HepG2 (cell line): ENCODE data around the gene TTC31. TPM values are rescaled to one million over a fixed set of nuclear protein-coding genes. Genes with fewer than 3 reads are reported as not detected.

ENCODE experiments used
- CERS6 ChIP-seq: sonication (generic); formaldehyde crosslinking; IDR thresholded peaks from 2 replicates; pipeline ENCODE4 v1.5.0; 2020; ENCODE audit warnings: missing genetic modification reagents
- GTF3A ChIP-seq: sonication (generic); formaldehyde crosslinking; conservative IDR thresholded peaks from 2 replicates; pipeline ENCODE4 v1.4.0; 2020; ENCODE audit warnings: mild to moderate bottlenecking, missing genetic modification reagents
- HNF1A ChIP-seq, 2 experiments: sonication (generic) in 1 of 2; formaldehyde crosslinking in 1 of 2; IDR thresholded peaks; 2 replicates each; pipeline versions ENCODE4 v1.4.0 to v1.6.1; 2016 to 2020; ENCODE audit warnings: borderline replicate concordance in 1 of 2, low read depth in 1 of 2, mild to moderate bottlenecking in 1 of 2, missing genetic modification reagents in 1 of 2
- IKZF4 ChIP-seq: sonication (generic); formaldehyde crosslinking; IDR thresholded peaks from 2 replicates; pipeline ENCODE4 v1.5.1; 2020; ENCODE audit warnings: borderline replicate concordance, mild to moderate bottlenecking, low read depth, missing genetic modification reagents; ENCODE audit errors: not compliant biosample characterization
- KLF12 ChIP-seq: sonication (generic); formaldehyde crosslinking; IDR thresholded peaks from 2 replicates; pipeline ENCODE4 v1.4.0; 2020; ENCODE audit warnings: missing genetic modification reagents, borderline replicate concordance
- KLF16 ChIP-seq, 2 experiments: sonication (generic) in 1 of 2; formaldehyde crosslinking in 1 of 2; IDR thresholded peaks; 2 replicates each; pipeline versions ENCODE4 v1.6.1 to v1.8.0; 2016 to 2023; ENCODE audit warnings: missing genetic modification reagents in 2 of 2, missing compliant biosample characterization in 1 of 2
- TSC22D2 ChIP-seq: sonication (generic); formaldehyde crosslinking; IDR thresholded peaks from 2 replicates; pipeline ENCODE4 v1.5.1; 2020; ENCODE audit warnings: missing genetic modification reagents, mild to moderate bottlenecking, borderline replicate concordance
- U2AF1 ChIP-seq: fragments of 200-400 bp; formaldehyde crosslinking; optimal IDR thresholded peaks from 2 replicates; pipeline ENCODE3; 2017; ENCODE audit warnings: mild to moderate bottlenecking, low read depth, low read length
- ZBTB25 ChIP-seq: IDR thresholded peaks from 2 replicates; pipeline ENCODE4 v1.6.1; 2018; ENCODE audit warnings: missing genetic modification reagents
- ZBTB42 ChIP-seq: sonication (generic); formaldehyde crosslinking; IDR thresholded peaks from 2 replicates; pipeline ENCODE4 v1.5.0; 2020; ENCODE audit warnings: mild to moderate bottlenecking, missing genetic modification reagents
- ZFP90 ChIP-seq: sonication (generic); formaldehyde crosslinking; IDR thresholded peaks from 2 replicates; pipeline ENCODE4 v1.8.0; 2022; ENCODE audit warnings: missing genetic modification reagents, mild to moderate bottlenecking, inconsistent platforms, borderline replicate concordance
- ZMAT3 ChIP-seq: sonication (generic); formaldehyde crosslinking; conservative IDR thresholded peaks from 2 replicates; pipeline ENCODE4 v1.7.0; 2021; ENCODE audit warnings: missing genetic modification reagents
- ZNF234 ChIP-seq: sonication (generic); formaldehyde crosslinking; conservative IDR thresholded peaks from 2 replicates; pipeline ENCODE4 v1.5.1; 2020; ENCODE audit warnings: mild to moderate bottlenecking, missing genetic modification reagents
- ZNF275 ChIP-seq: sonication (generic); formaldehyde crosslinking; IDR thresholded peaks from 2 replicates; pipeline ENCODE4 v1.8.0; 2022; ENCODE audit warnings: missing genetic modification reagents, mild to moderate bottlenecking, inconsistent platforms, borderline replicate concordance
- ZNF350 ChIP-seq: sonication (generic); formaldehyde crosslinking; IDR thresholded peaks from 2 replicates; pipeline ENCODE4 v1.4.0; 2020; ENCODE audit warnings: mild to moderate bottlenecking, low read depth, missing genetic modification reagents, borderline replicate concordance
- ZNF598 ChIP-seq: sonication (generic); formaldehyde crosslinking; IDR thresholded peaks from 2 replicates; pipeline ENCODE4 v1.5.1; 2020; ENCODE audit warnings: mild to moderate bottlenecking, missing genetic modification reagents, borderline replicate concordance
- ZNF607 ChIP-seq: sonication (generic); formaldehyde crosslinking; IDR thresholded peaks from 2 replicates; pipeline ENCODE4 v1.5.1; 2020; ENCODE audit warnings: missing genetic modification reagents, mild to moderate bottlenecking, borderline replicate concordance
- ZNF652 ChIP-seq: IDR thresholded peaks from 2 replicates; pipeline ENCODE4 v1.6.1; 2016; ENCODE audit warnings: low read depth, borderline replicate concordance
- ZNF878 ChIP-seq: sonication (generic); formaldehyde crosslinking; IDR thresholded peaks from 2 replicates; pipeline ENCODE4 v1.8.1; 2023; ENCODE audit warnings: mild to moderate bottlenecking, missing genetic modification reagents, moderate library complexity
- polyA plus RNA-seq, 8 experiments: library from polyadenylated mRNA; depleted of rRNA in 3 of 8; stranded (reverse) in 7 of 8; unstranded in 1 of 8; fragments of >200 nt; fragmentation: Illumina TruSeq in 4 of 8; extraction: Trizol in 4 of 8; gene quantifications; 2 replicates each; pipeline versions ENCODE4 v1.2.1 to v1.2.3, GENCODE V29; 2011 to 2016; ENCODE audit warnings: low read depth in 4 of 8, missing spikeins in 1 of 8, mixed read lengths in 1 of 8; ENCODE audit not compliant: insufficient read depth in 1 of 8
- total RNA-seq, 5 experiments: library from RNA; depleted of rRNA; stranded (reverse); fragments of >200 nt; fragmentation: Illumina TruSeq; extraction: Trizol; gene quantifications; 2 replicates each; pipeline ENCODE4 v1.2.3, GENCODE V29; 2016; ENCODE audit warnings: low read depth in 1 of 5

TTC31 gene
- total and polyA plus RNA-seq, 2 of the 13 experiments (the other 11 are each of a cell fraction or from before 2014, with no cell fraction given), result 28.3 to 39.5 TPM

GRCh38 chr2:74529357-74530238, 46.7 kb downstream of the TTC31 start, which contains the start of the genes AUP1 and HTRA2 (continued):
- TF ChIP-seq ZNF598 (CRISPR knock-in tag) (peak; percentile 15; the same call in 1 of the 2 replicates), GTF3A (no peak), ZNF607 (CRISPR knock-in tag) (peak; percentile 83; the same call in 1 of the 2 replicates), ZNF234 (CRISPR knock-in tag) (peak; percentile 91), ZBTB25 (CRISPR knock-in tag) (peak; percentile 87; the same call in 1 of the 2 replicates), ZNF275 (CRISPR knock-in tag) (peak; percentile 90), KLF12 (CRISPR knock-in tag) (peak; percentile 97; the same call in 1 of the 2 replicates), KLF16 (CRISPR knock-in tag; IDR thresholded peaks at IDR 0.05) (peak; percentile 88 to 90; a peak in 3 of 4 replicates), ZNF350 (CRISPR knock-in tag) (peak; percentile 79; the same call in 1 of the 2 replicates), ZBTB42 (peak; percentile 84; the same call in 1 of the 2 replicates), ZMAT3 (CRISPR knock-in tag) (peak; percentile 95), HNF1A (IDR thresholded peaks at IDR 0.05; ENCODE audit: low read depth) (no peak), HNF1A (CRISPR knock-in tag; IDR thresholded peaks at IDR 0.05; ENCODE audit: borderline replicate concordance) (peak; percentile 81; the same call in 1 of the 2 replicates), ZNF878 (CRISPR knock-in tag) (no peak), ZNF652 (CRISPR knock-in tag) (no peak; the same call in 1 of the 2 replicates), IKZF4 (CRISPR knock-in tag) (peak; percentile 64), ZFP90 (peak; percentile 95), CERS6 (CRISPR knock-in tag) (no peak), U2AF1 (peak; percentile 62), TSC22D2 (no peak)
